Nephron (organoid): ENCODE results near the gene GPR3.
"Not testable (repeated sequence)": the region's sequence is repeated elsewhere in the genome, so short reads cannot be mapped to it uniquely, and the experiment has no call there.

Experiments
- H3K27ac Mint-ChIP-seq, 3 experiments: 2 replicates each; pipeline ENCODE4 v1.8.0; 2020; ENCODE audit warnings: mixed read lengths in 3 of 3, mild to moderate bottlenecking in 2 of 3, moderate library complexity in 1 of 3
- H3K27me3 Mint-ChIP-seq: 2 replicates; pipeline ENCODE4 v1.8.0; 2021; ENCODE audit warnings: low read depth, mild to moderate bottlenecking, moderate library complexity, mixed read lengths
- H3K36me3 Mint-ChIP-seq: 2 replicates; pipeline ENCODE4 v1.8.0; 2020; ENCODE audit warnings: low read depth, mixed read lengths
- H3K4me1 Mint-ChIP-seq: 2 replicates; pipeline ENCODE4 v1.8.0; 2020; ENCODE audit warnings: mixed read lengths
- H3K4me3 Mint-ChIP-seq, 3 experiments: 2 replicates each; pipeline ENCODE4 v1.8.0; 2020; ENCODE audit warnings: mild to moderate bottlenecking in 3 of 3, mixed read lengths in 3 of 3, moderate library complexity in 2 of 3
- H3K9me3 Mint-ChIP-seq: 2 replicates; pipeline ENCODE4 v1.8.0; 2020; ENCODE audit warnings: mixed read lengths
- CTCF ChIP-seq, 3 experiments: fragments of 200-600 bp; sonication (generic); IDR thresholded peaks; one replicate each; pipeline ENCODE4 v1.5.0; 2021; ENCODE audit warnings: antibody characterized with exemption in 3 of 3; ENCODE audit not compliant: unreplicated experiment in 3 of 3

GPR3 gene

GRCh38 chr1:27380766-27381733 lies 11.4 kb upstream of the GPR3 start:
- peaks cover 30% of the 10 kb centered on the region for H3K27me3 Mint-ChIP-seq
- H3K9me3 Mint-ChIP-seq: no peaks in the 10 kb centered on the region
- H3K4me1 Mint-ChIP-seq: peaks cover 16% of the 10 kb centered on the region
- H3K27ac Mint-ChIP-seq: peak overlapping the region in 2 of 3 experiments; percentile 53 to 63
- peak overlapping the region in 2 of 3 experiments; percentile 3 to 42 for H3K4me3 Mint-ChIP-seq
- H3K36me3 Mint-ChIP-seq: no peaks in the 10 kb centered on the region
- no peak for TF ChIP-seq CTCF (IDR thresholded peaks at IDR 0.05; ENCODE audit: unreplicated experiment in 3 of 3)

GRCh38 chr1:27381969-27382762 lies 10.3 kb upstream of the GPR3 start:
- Mint-ChIP-seq H3K27ac (peak overlapping the region in 2 of 3 experiments; percentile 33 to 61), H3K4me3 (no peak overlapping the region), H3K36me3 (no peaks in the 10 kb centered on the region), H3K27me3 (peaks cover 35% of the 10 kb centered on the region), H3K4me1 (peaks cover 16% of the 10 kb centered on the region), H3K9me3 (no peaks in the 10 kb centered on the region)
- TF ChIP-seq CTCF (IDR thresholded peaks at IDR 0.05; ENCODE audit: unreplicated experiment in 3 of 3): no peak

GRCh38 chr1:27383039-27383605 lies 9.3 kb upstream of the GPR3 start, which contains the start of gene CD164L2:
Gene CD164L2, minus strand, starts transcription at chr1:27383333. Its CDS starts 94 bp downstream, at chr1:27383239.
- H3K36me3 Mint-ChIP-seq: no peaks in the 10 kb centered on the region
- TF ChIP-seq CTCF (IDR thresholded peaks at IDR 0.05; ENCODE audit: unreplicated experiment in 3 of 3): no peak
- peak within 1 kb of the TSS in 1 of 3 experiments; percentile 7 for H3K4me3 Mint-ChIP-seq
- H3K27me3 Mint-ChIP-seq: peaks cover 35% of the 10 kb centered on the region
- H3K4me1 Mint-ChIP-seq: peaks cover 16% of the 10 kb centered on the region
- no peaks in the 10 kb centered on the region for H3K9me3 Mint-ChIP-seq
- H3K27ac Mint-ChIP-seq: peak within 1 kb of the TSS in 2 of 3 experiments; percentile 27 to 33

GRCh38 chr1:27383661-27384060 lies 8.8 kb upstream of the GPR3 start:
- peaks cover 39% of the 10 kb centered on the region for H3K27me3 Mint-ChIP-seq
- H3K4me3 Mint-ChIP-seq: no peak overlapping the region
- no peaks in the 10 kb centered on the region for H3K36me3 Mint-ChIP-seq
- no peaks in the 10 kb centered on the region for H3K9me3 Mint-ChIP-seq
- no peak overlapping the region for H3K27ac Mint-ChIP-seq
- peaks cover 19% of the 10 kb centered on the region for H3K4me1 Mint-ChIP-seq
- TF ChIP-seq CTCF (IDR thresholded peaks at IDR 0.05; ENCODE audit: unreplicated experiment in 3 of 3): no peak

DNA sequence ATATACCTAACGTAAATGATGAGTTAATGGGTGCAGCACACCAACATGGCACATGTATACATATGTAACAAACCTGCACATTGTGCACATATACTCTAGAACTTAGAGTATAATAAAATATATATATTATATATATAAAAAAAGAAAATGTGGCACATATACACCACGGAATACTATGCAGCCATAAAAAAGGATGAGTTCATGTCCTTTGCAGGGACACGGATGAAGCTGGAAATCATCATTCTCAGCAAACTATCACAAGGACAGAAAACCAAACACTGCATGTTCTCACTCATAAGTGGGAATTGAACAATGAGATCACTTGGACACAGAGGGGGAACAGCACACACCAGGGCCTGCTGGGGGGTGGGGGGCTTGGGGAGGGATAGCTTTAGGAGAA lies 7.6 kb upstream of the GPR3 start:
- not testable (repeated sequence) for H3K27ac Mint-ChIP-seq, H3K36me3 Mint-ChIP-seq, H3K9me3 Mint-ChIP-seq, H3K4me3 Mint-ChIP-seq
- Mint-ChIP-seq H3K4me1 (peaks cover 20% of the 10 kb centered on the region), H3K27me3 (peaks cover 41% of the 10 kb centered on the region)
